PC-9 (cell line): ENCODE data around the gene ITPRIPL2. TPM values are rescaled to one million over a fixed set of nuclear protein-coding genes. Genes with fewer than 3 reads are reported as not detected.

ENCODE experiments used
- BruUV-seq: library from RNA; stranded (reverse); fragments of 400-500 nt; replicated peaks from 2 replicates; lab custom pipeline; 2021; lab: Mats Ljungman, UMichigan
- CTCF ChIA-PET: fragments of 300-600 bp; sonication (Branson Sonifier 250); formaldehyde crosslinking; loops from one replicate; lab custom pipeline; 2022; ENCODE audit warnings: antibody characterized with exemption; lab: Charles Lee
- POLR2A ChIA-PET: fragments of 300-600 bp; sonication (Branson Sonifier 250); formaldehyde crosslinking; loops from one replicate; lab custom pipeline; 2022; ENCODE audit warnings: antibody characterized with exemption; ENCODE audit not compliant: unreplicated experiment; lab: Charles Lee
- DNase-seq, 2 experiments: peaks; one replicate each; pipeline versions ENCODE4 v3.0.0 to v3.0.0-alpha.2; 2015 to 2022; ENCODE audit warnings: mixed read lengths in 1 of 2
- H2AFZ ChIP-seq: fragments of 200-600 bp; sonication (generic); 2 replicates; pipeline ENCODE4 v1.8.1; 2017; ENCODE audit warnings: antibody characterized with exemption
- H3F3A ChIP-seq: fragments of 200-600 bp; sonication (generic); 2 replicates; pipeline ENCODE4 v1.8.1; 2017; ENCODE audit warnings: antibody characterized with exemption, mild to moderate bottlenecking, low read depth; ENCODE audit not compliant: insufficient read depth
- H3K27ac ChIP-seq: fragments of 200-600 bp; sonication (generic); 2 replicates; pipeline ENCODE4 v1.6.1; 2016; ENCODE audit warnings: mixed run types
- H3K27me3 ChIP-seq: fragments of 200-600 bp; sonication (generic); 2 replicates; pipeline ENCODE4 v1.6.1; 2016; ENCODE audit warnings: low read depth, mixed run types; ENCODE audit not compliant: insufficient read depth
- H3K36me3 ChIP-seq: fragments of 200-600 bp; sonication (generic); 2 replicates; pipeline ENCODE4 v1.6.1; 2016; ENCODE audit warnings: low read depth, mixed run types
- H3K4me1 ChIP-seq: fragments of 200-600 bp; sonication (generic); replicated peaks from 2 replicates; pipeline ENCODE4 v1.6.1; 2016; ENCODE audit warnings: mixed run types; ENCODE audit not compliant: insufficient read depth
- H3K4me2 ChIP-seq: fragments of 200-600 bp; sonication (generic); 2 replicates; pipeline ENCODE4 v1.6.1; 2017; ENCODE audit warnings: mixed run types
- H3K4me3 ChIP-seq: fragments of 200-600 bp; sonication (generic); 2 replicates; pipeline ENCODE4 v1.6.1; 2016; ENCODE audit warnings: mixed run types
- H3K79me2 ChIP-seq: fragments of 200-600 bp; sonication (generic); 2 replicates; pipeline ENCODE4 v1.6.1; 2017; ENCODE audit warnings: low read depth, mixed run types
- H3K9me2 ChIP-seq: fragments of 200-600 bp; sonication (generic); 2 replicates; pipeline ENCODE4 v1.8.1; 2017; ENCODE audit warnings: mild to moderate bottlenecking; ENCODE audit not compliant: insufficient read depth
- H3K9me3 ChIP-seq: fragments of 200-600 bp; sonication (generic); 2 replicates; pipeline ENCODE4 v1.8.1; 2016; ENCODE audit warnings: low read depth; ENCODE audit not compliant: insufficient read depth
- H4K20me1 ChIP-seq: fragments of 200-600 bp; sonication (generic); 2 replicates; pipeline ENCODE4 v1.8.1; 2017; ENCODE audit not compliant: insufficient read depth
- EZH2 ChIP-seq: fragments of 200-600 bp; sonication (generic); IDR thresholded peaks from 2 replicates; pipeline ENCODE4 v1.8.0; 2017; ENCODE audit warnings: antibody characterized with exemption, low read depth
- intact Hi-C: fragments of 100-400 bp; cut with micrococcal nuclease; formaldehyde crosslinking; loops from one replicate; pipeline ENCODE4 v1.10.0; 2022; ENCODE audit not compliant: unreplicated experiment
- total RNA-seq: library from RNA; stranded (reverse); gene quantifications from 2 replicates; pipeline ENCODE4 v1.2.3, GENCODE V29; 2021
- TF ChIP-seq, protein P1 (sequence below): fragments of 200-600 bp; sonication (generic); conservative IDR thresholded peaks from 2 replicates; pipeline ENCODE4 v1.6.1; 2017; ENCODE audit warnings: mixed run types, antibody characterized with exemption, mild to moderate bottlenecking, moderate library complexity

Gene ITPRIPL2
- total RNA-seq, 1 experiment from 2014 or later = 117 TPM

DNA sequence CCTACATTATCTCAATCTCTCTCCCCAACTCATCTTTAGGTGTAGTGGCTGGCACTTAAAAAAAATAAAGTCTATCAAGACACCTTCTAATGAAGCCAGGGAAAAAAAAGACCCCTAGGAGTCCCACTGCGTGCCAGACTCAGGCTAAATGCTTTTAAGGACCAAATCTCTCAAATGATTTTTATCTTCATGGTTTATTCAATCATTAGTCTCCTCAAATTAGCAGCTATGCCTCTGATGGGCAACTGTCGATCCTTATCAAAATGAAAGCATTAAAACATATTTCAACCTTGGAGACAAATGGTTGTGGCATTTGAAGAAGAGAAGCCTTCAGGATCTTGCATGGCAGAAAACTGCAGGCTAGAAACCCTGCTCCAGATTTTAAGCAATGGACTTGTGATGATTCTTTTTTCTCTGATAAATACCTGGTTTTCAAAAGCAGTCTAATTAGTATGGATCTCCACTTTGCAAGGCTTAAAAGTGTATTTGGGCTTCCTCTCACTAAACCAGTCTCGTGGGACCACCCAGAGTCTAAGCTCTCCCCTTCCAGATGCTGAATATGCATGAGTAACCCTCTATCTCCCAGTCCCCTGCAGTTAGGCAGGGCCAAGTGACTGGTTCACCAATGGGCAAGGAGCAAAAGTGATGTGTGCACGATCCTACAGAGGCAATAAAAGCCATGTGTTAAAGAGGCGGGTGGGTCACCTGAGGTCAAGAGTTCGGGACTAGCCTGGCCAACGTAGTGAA is 14.9 kb downstream of the ITPRIPL2 start:
- no peak for DNase-seq
- CTCF ChIA-PET = no interaction called here
- no peaks in the 10 kb centered on the region for H3K36me3 ChIP-seq
- intact Hi-C loops = no loop called here
- TF ChIP-seq EZH2 = no peak
- TF ChIP-seq, protein P1, sequence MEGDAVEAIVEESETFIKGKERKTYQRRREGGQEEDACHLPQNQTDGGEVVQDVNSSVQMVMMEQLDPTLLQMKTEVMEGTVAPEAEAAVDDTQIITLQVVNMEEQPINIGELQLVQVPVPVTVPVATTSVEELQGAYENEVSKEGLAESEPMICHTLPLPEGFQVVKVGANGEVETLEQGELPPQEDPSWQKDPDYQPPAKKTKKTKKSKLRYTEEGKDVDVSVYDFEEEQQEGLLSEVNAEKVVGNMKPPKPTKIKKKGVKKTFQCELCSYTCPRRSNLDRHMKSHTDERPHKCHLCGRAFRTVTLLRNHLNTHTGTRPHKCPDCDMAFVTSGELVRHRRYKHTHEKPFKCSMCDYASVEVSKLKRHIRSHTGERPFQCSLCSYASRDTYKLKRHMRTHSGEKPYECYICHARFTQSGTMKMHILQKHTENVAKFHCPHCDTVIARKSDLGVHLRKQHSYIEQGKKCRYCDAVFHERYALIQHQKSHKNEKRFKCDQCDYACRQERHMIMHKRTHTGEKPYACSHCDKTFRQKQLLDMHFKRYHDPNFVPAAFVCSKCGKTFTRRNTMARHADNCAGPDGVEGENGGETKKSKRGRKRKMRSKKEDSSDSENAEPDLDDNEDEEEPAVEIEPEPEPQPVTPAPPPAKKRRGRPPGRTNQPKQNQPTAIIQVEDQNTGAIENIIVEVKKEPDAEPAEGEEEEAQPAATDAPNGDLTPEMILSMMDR = no peak
- no peak overlapping the region for H3K27ac ChIP-seq
- POLR2A ChIA-PET = interaction anchor here (1.5 kb wide), 1 partner anchor 8 kb away, joined by 6 read pairs; no protein-coding TSS in a partner anchor
- H3K27me3 ChIP-seq = no peaks in the 10 kb centered on the region
- H3K79me2 ChIP-seq = no peaks in the 10 kb centered on the region
- no peak overlapping the region for H3K4me3 ChIP-seq
- H3K4me1 ChIP-seq = peaks cover 29% of the 10 kb centered on the region
- peaks cover 33% of the 10 kb centered on the region for H3F3A ChIP-seq
- H3K9me3 ChIP-seq = peaks cover 7% of the 10 kb centered on the region
- no peaks in the 10 kb centered on the region for H4K20me1 ChIP-seq
- no TSS peak for BruUV-seq
- H3K4me2 ChIP-seq = no peak overlapping the region
- no peaks in the 10 kb centered on the region for H3K9me2 ChIP-seq
- H2AFZ ChIP-seq = no peak overlapping the region

DNA sequence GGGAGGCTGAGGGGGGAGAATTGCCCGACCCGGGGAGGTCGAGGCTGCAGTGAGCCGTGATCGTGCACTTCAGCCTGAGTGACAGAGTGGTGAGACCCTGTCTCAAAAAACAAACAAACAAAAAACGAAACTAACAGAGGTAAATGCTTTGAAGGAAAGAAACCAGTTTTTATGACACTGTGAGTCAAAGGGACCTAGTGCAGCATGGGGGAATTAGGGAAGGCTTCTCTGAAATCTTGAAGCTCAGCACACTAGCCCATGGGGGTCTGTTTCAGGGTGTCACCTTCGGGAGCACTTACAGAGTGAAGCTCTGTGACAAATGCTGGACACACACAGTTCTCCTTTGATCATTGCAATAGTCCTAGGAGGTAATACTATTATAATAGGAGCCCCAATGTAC is 16.6 kb downstream of the ITPRIPL2 start:
- no peak for TF ChIP-seq EZH2
- TF ChIP-seq, protein P1 = no peak
- no peaks in the 10 kb centered on the region for H3K27me3 ChIP-seq
- H3K36me3 ChIP-seq = no peaks in the 10 kb centered on the region
- H4K20me1 ChIP-seq = no peaks in the 10 kb centered on the region
- DNase-seq = no peak
- no peaks in the 10 kb centered on the region for H3K79me2 ChIP-seq
- POLR2A ChIA-PET = no interaction called here
- intact Hi-C loops = no loop called here
- no peaks in the 10 kb centered on the region for H3K9me2 ChIP-seq
- no peak overlapping the region for H3K4me3 ChIP-seq
- peak overlapping the region; percentile 49; the same call in 1 of the 2 replicates for H3K27ac ChIP-seq
- peaks cover 5% of the 10 kb centered on the region for H3K9me3 ChIP-seq
- no peak overlapping the region for H2AFZ ChIP-seq
- BruUV-seq = no TSS peak
- CTCF ChIA-PET = no interaction called here
- peaks cover 42% of the 10 kb centered on the region for H3K4me1 ChIP-seq
- peak overlapping the region; percentile 43 for H3K4me2 ChIP-seq
- peaks cover 32% of the 10 kb centered on the region for H3F3A ChIP-seq

DNA sequence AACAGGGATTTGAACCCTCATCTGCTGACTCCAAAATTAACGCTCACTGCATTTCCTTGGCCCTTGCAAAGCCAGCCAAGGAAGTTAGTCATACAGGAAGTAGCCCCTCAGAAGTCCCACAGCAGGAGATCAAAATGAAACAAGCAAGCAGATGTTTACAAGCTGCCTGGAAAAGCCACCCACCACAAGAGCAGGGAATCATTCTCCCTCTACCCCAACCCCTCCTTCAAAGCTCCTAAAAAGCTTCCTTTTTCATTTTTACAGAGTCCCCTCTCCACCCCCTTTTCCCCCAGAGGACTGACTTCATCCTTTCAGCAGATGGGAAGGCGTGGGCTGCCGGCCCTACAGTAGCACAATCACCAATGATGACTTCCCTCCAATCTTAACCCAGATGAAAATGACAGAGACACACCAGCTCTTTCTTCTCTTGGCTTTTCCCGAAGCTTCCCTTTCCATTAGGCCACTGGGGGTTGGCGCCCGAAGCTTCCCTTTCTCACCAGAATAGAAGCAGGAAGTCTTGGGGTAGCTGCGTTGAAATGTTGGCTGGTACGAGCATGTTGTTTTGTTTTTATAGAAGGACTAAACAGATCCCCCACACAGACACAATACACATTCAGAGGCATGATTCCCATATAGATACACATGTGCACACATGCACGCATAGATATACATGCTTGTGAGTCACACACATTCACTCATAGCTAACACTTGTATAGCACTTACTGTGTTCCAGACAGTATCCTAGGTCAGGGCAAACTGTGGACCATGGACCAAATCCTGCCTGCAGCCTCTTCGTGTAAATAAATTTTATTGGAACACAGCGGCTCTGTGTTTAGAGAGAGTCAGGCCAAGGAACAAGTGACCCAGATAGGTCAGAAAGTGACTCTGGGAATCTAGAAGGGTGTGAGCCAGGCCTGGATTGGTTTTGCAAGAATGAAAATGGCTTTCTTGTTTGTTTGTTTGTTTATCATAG is 17.4 kb downstream of the ITPRIPL2 start:
- H3K27ac ChIP-seq = peak overlapping the region; percentile 49
- H4K20me1 ChIP-seq = no peaks in the 10 kb centered on the region
- peaks cover 49% of the 10 kb centered on the region for H3K4me1 ChIP-seq
- H3K4me2 ChIP-seq = peak overlapping the region; percentile 43
- no TSS peak for BruUV-seq
- H3K27me3 ChIP-seq = no peaks in the 10 kb centered on the region
- no peaks in the 10 kb centered on the region; the same call in 1 of the 2 replicates for H3K9me3 ChIP-seq
- H3K36me3 ChIP-seq = no peaks in the 10 kb centered on the region
- no peaks in the 10 kb centered on the region for H3K9me2 ChIP-seq
- H3K4me3 ChIP-seq = no peak overlapping the region
- POLR2A ChIA-PET = no interaction called here
- H2AFZ ChIP-seq = no peak overlapping the region
- H3F3A ChIP-seq = peaks cover 39% of the 10 kb centered on the region
- DNase-seq = peak in 1 of 2 experiments; percentile 61
- TF ChIP-seq, protein P1 = no peak
- TF ChIP-seq EZH2 = no peak
- CTCF ChIA-PET = interaction anchor here (0.6 to 1.0 kb wide), 2 partner anchors 11 to 43 kb away, joined by 3 to 6 read pairs; no protein-coding TSS in a partner anchor
- intact Hi-C loops = no loop called here
- H3K79me2 ChIP-seq = no peaks in the 10 kb centered on the region
